Muscle layer of colon (tissue), 2 donors: ENCODE data around the gene NFKBIL1.

ENCODE experiments used
- H3K27ac ChIP-seq: one replicate; pipeline ENCODE4 v1.7.0; 2013; ENCODE audit warnings: low read depth, mild to moderate bottlenecking, low read length, moderate library complexity
- H3K27me3 ChIP-seq, 2 donors: one replicate each; pipeline ENCODE4 v1.7.0; 2013; ENCODE audit warnings: low read length in 2 of 2, mild to moderate bottlenecking in 2 of 2; ENCODE audit not compliant: insufficient read depth in 2 of 2, control insufficient read depth in 1 of 2
- H3K36me3 ChIP-seq: one replicate; pipeline ENCODE4 v1.7.0; 2013; ENCODE audit warnings: mild to moderate bottlenecking, low read length; ENCODE audit not compliant: insufficient read depth
- H3K4me1 ChIP-seq: one replicate; pipeline ENCODE4 v1.7.0; 2013; ENCODE audit warnings: mild to moderate bottlenecking, low read length; ENCODE audit not compliant: insufficient read depth
- H3K4me3 ChIP-seq, 2 donors: one replicate each; pipeline ENCODE4 v1.7.0; 2013; ENCODE audit warnings: low read length in 2 of 2, low read depth in 1 of 2, mild to moderate bottlenecking in 1 of 2, moderate library complexity in 1 of 2
- H3K9ac ChIP-seq: one replicate; pipeline ENCODE4 v1.7.0; 2013; ENCODE audit warnings: low read length
- H3K9me3 ChIP-seq: one replicate; pipeline ENCODE4 v1.7.0; 2013; ENCODE audit warnings: mild to moderate bottlenecking, low read length
- donor health status: abdominal sarcoma.
- donor health status: Adenocarcinoma of cecum.

NFKBIL1 gene

DNA sequence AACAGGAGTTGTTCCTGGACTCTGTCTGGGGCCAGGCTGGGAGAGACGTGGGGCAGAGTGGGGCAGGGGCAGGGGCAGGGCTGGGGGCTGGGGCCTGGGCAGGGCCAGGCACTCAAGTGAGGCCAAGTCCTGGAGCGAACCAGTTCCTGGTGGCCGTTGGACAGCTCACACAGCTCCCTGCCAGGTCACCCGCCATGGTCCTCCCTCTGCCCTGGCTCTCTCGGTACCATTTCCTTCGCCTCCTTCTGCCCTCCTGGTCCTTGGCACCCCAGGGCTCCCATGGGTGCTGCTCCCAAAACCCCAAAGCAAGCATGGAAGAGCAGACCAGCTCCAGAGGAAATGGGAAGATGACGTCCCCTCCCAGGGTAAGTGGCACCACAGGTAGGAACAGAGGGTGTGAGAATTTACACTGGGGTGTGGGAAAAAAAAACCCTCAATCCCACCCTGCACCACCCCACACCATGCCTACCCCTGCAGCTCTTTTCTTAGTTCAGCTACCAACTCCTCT is 18.5 kb upstream of the NFKBIL1 start, which contains the start of gene MCCD1:
MCCD1 (plus strand) TSS at position 142 of the 508 bp plus-strand sequence; CDS start at position 195, 53 bp downstream.
- no peaks in the 10 kb centered on the region for H3K9me3 ChIP-seq
- no peaks in the 10 kb centered on the region for H3K4me1 ChIP-seq
- no peak within 1 kb of the TSS for H3K9ac ChIP-seq
- H3K4me3 ChIP-seq: no peak within 1 kb of the TSS
- H3K27me3 ChIP-seq: no peaks in the 10 kb centered on the region
- no peak within 1 kb of the TSS for H3K27ac ChIP-seq
- H3K36me3 ChIP-seq: peaks cover 32% of the 10 kb centered on the region

GRCh38 chr6:31529329-31530150 is 17.9 kb upstream of the NFKBIL1 start:
- no peak overlapping the region for H3K9ac ChIP-seq
- H3K27me3 ChIP-seq: no peaks in the 10 kb centered on the region
- H3K4me1 ChIP-seq: no peaks in the 10 kb centered on the region
- peaks cover 39% of the 10 kb centered on the region for H3K36me3 ChIP-seq
- H3K4me3 ChIP-seq: no peak overlapping the region
- no peak overlapping the region for H3K27ac ChIP-seq
- no peaks in the 10 kb centered on the region for H3K9me3 ChIP-seq

DNA sequence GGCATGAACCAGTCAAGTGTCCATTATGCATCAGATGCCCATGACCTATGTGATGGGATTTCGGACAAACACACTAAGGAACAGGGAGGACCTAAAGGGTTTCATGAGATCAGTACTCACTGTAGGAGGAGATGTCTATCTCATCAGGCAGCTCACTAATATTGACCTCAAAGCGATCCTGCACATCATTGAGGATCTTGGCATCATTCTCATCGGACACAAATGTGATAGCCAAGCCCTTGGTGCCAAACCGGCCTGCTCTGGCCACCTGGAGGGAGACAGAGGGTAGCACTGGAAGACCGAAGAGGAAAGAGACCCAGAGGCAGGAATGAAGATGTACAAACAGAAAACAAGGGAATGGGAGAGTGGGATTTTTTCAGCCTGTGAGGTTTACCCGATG is 16.7 kb upstream of the NFKBIL1 start:
- Histone ChIP-seq H3K36me3 (peaks cover 50% of the 10 kb centered on the region), H3K9me3 (no peaks in the 10 kb centered on the region), H3K4me3 (no peak overlapping the region), H3K27me3 (no peaks in the 10 kb centered on the region), H3K4me1 (no peaks in the 10 kb centered on the region), H3K9ac (no peak overlapping the region), H3K27ac (no peak overlapping the region)

GRCh38 chr6:31531162-31531561 is 16.2 kb upstream of the NFKBIL1 start:
- Histone ChIP-seq H3K36me3 (peaks cover 55% of the 10 kb centered on the region), H3K9ac (no peak overlapping the region), H3K4me3 (no peak overlapping the region), H3K9me3 (no peaks in the 10 kb centered on the region), H3K4me1 (no peaks in the 10 kb centered on the region), H3K27me3 (no peaks in the 10 kb centered on the region), H3K27ac (no peak overlapping the region)

GRCh38 chr6:31531771-31532643 is 15.4 kb upstream of the NFKBIL1 start:
- no peak overlapping the region for H3K27ac ChIP-seq

DNA sequence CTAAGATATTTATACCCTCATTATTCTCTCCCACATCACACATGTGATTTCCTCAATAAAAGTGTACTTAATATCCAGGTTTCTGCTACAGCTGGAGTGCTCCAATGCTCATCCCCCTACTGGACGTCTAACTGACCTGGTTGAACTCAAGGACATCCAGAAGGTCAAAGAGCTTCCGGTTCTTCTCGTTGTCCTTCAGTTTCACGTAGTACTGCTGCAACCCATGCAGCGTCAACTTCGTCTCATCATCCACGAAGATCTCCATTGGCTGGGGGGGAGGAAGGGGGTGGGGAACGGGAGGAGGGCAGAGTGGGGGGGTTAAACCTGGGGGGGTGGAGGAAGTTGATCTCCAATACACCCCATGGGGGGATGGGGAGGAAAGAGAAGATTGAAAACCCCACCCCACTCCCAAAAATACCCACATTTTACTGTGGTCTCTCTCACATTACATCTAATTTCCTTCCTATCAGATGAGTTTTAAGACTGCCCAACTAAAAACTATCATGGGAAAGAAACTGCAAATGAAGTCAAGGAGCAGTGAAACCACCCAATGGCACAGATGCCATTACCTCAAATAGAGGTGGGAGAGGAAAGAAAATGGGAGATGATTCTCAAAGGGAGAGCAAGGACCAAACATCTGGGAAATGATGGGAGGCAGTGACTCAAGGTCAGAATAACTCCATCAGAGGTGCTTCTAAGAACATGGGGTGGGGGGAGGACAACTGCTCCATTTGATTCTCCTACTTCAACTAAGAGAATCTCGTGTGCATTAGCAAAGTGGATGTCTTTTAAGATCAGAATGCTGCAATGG is 14.6 kb upstream of the NFKBIL1 start:
- Histone ChIP-seq H3K9ac (no peak overlapping the region), H3K27me3 (no peaks in the 10 kb centered on the region), H3K4me3 (no peak overlapping the region), H3K4me1 (no peaks in the 10 kb centered on the region), H3K36me3 (peaks cover 66% of the 10 kb centered on the region), H3K9me3 (no peaks in the 10 kb centered on the region), H3K27ac (no peak overlapping the region)

More at GRCh38 chr6:31531771-31532643, 15.4 kb upstream of the NFKBIL1 start:
- Histone ChIP-seq H3K27me3 (no peaks in the 10 kb centered on the region), H3K9ac (no peak overlapping the region), H3K4me1 (no peaks in the 10 kb centered on the region), H3K4me3 (no peak overlapping the region), H3K9me3 (no peaks in the 10 kb centered on the region), H3K36me3 (peaks cover 62% of the 10 kb centered on the region)

DNA sequence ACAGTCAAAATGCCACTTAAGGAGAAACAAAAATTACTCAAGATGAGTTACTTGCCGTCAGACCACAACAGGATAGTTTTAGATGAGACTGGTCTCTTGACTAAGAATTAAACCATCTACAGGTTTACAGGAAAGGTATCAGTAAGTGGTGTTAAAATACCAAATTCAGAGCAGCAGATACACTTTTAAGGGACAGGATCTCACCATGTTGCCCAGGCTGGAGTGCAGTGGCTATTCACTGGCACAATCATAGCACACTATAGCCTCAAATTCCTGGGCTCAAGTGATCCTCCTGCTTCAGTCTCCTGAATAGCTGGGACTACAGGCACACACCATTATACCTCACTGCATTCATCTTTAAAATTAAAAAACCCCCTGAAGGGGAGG is 14.0 kb upstream of the NFKBIL1 start:
- H3K9ac ChIP-seq: no peak overlapping the region
- H3K36me3 ChIP-seq: peaks cover 72% of the 10 kb centered on the region
- H3K27ac ChIP-seq: no peak overlapping the region
- no peaks in the 10 kb centered on the region for H3K9me3 ChIP-seq
- H3K4me3 ChIP-seq: no peak overlapping the region
- H3K27me3 ChIP-seq: no peaks in the 10 kb centered on the region
- H3K4me1 ChIP-seq: peaks cover 2% of the 10 kb centered on the region

- Histone ChIP-seq H3K9ac (no peak overlapping the region), H3K36me3 (peaks cover 78% of the 10 kb centered on the region), H3K4me1 (peaks cover 8% of the 10 kb centered on the region), H3K27ac (no peak overlapping the region), H3K4me3 (no peak overlapping the region), H3K9me3 (no peaks in the 10 kb centered on the region), H3K27me3 (no peaks in the 10 kb centered on the region)
These were observed 13.4 kb upstream of the NFKBIL1 start for GRCh38 chr6:31534011-31534410.

GRCh38 chr6:31534521-31535040 is 12.8 kb upstream of the NFKBIL1 start:
- Histone ChIP-seq H3K27ac (no peak overlapping the region), H3K4me3 (no peak overlapping the region), H3K9me3 (no peaks in the 10 kb centered on the region), H3K4me1 (peaks cover 14% of the 10 kb centered on the region), H3K9ac (no peak overlapping the region), H3K27me3 (no peaks in the 10 kb centered on the region), H3K36me3 (peaks cover 82% of the 10 kb centered on the region)

GRCh38 chr6:31535538-31536324 is 11.7 kb upstream of the NFKBIL1 start:
- no peak overlapping the region for H3K4me3 ChIP-seq
- H3K36me3 ChIP-seq: peaks cover 80% of the 10 kb centered on the region
- H3K9me3 ChIP-seq: no peaks in the 10 kb centered on the region
- no peak overlapping the region for H3K9ac ChIP-seq
- no peaks in the 10 kb centered on the region for H3K27me3 ChIP-seq
- no peak overlapping the region for H3K27ac ChIP-seq
- peaks cover 25% of the 10 kb centered on the region for H3K4me1 ChIP-seq
